ENCODE data around the gene PKD2.

PKD2 gene

DNA sequence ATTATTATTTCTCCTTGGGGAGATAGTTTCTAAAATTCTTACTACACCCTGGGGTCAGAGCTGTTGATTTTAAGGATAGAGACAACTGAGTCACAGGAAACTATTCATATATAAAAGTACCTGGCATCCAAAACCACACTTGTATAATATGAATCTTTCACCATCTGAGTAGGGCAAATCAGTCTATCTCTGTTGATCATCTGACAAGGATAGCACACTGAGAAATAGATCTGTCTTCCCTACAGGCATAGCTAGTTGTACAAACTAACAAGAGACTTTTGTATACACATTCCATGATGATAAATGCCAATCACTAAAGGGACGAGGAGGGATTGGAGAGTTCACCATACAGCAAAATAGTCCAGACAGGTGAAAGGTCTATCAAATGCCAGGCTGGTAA is 30.0 kb downstream of the PKD2 start:
- no peak overlapping the region for H3K9ac ChIP-seq (ENCODE audit: low read length)
- H3K4me1 ChIP-seq (ENCODE audit: low read length) = peaks cover 6% of the 10 kb centered on the region
- H3K27me3 ChIP-seq (ENCODE audit: low read depth, low read length) = no peaks in the 10 kb centered on the region
- no peak overlapping the region for H3K4me3 ChIP-seq (ENCODE audit: low read length)
- H3K79me2 ChIP-seq (ENCODE audit: low read length) = no peaks in the 10 kb centered on the region
- no peak for TF ChIP-seq EZH2phosphoT487 (IDR thresholded peaks at IDR 0.05; ENCODE audit: low read depth)
- TF ChIP-seq, protein P1, sequence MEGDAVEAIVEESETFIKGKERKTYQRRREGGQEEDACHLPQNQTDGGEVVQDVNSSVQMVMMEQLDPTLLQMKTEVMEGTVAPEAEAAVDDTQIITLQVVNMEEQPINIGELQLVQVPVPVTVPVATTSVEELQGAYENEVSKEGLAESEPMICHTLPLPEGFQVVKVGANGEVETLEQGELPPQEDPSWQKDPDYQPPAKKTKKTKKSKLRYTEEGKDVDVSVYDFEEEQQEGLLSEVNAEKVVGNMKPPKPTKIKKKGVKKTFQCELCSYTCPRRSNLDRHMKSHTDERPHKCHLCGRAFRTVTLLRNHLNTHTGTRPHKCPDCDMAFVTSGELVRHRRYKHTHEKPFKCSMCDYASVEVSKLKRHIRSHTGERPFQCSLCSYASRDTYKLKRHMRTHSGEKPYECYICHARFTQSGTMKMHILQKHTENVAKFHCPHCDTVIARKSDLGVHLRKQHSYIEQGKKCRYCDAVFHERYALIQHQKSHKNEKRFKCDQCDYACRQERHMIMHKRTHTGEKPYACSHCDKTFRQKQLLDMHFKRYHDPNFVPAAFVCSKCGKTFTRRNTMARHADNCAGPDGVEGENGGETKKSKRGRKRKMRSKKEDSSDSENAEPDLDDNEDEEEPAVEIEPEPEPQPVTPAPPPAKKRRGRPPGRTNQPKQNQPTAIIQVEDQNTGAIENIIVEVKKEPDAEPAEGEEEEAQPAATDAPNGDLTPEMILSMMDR (IDR thresholded peaks at IDR 0.05; ENCODE audit: low read depth, low read length) = no peak
- H3K9me3 ChIP-seq (ENCODE audit: insufficient read depth, low read length) = no peaks in the 10 kb centered on the region
- peaks cover 48% of the 10 kb centered on the region for H3K36me3 ChIP-seq (replicated peaks; ENCODE audit: low read depth, low read length)
- no peak overlapping the region for H2AFZ ChIP-seq (ENCODE audit: low read depth, low read length)
- no peak overlapping the region for H3K27ac ChIP-seq (ENCODE audit: low read length)
- H4K20me1 ChIP-seq (ENCODE audit: insufficient read depth, low read length) = no peaks in the 10 kb centered on the region; the same call in 1 of the 2 replicates
- no peak overlapping the region for H3K4me2 ChIP-seq (ENCODE audit: low read length)

DNA sequence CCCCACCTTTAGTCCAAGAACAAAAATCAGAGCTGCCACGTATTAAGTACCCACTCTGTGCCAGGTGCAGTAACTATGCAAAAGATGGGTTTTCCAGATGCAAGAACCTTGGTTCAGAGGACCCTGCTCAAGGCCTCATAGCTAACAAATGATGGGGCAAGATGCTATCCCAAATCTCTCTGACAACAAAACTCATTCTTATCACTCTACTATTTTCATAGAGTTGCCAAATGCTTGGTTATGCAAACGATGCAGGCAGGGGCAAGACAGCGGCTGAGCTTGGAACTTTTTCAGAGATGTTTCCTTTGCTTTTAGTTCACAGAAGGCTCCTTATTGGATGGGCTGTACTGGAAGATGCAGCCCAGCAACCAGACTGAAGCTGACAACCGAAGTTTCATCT is 30.5 kb downstream of the PKD2 start:
- H3K27me3 ChIP-seq (ENCODE audit: low read depth, low read length) = no peaks in the 10 kb centered on the region
- no peak overlapping the region for H3K4me3 ChIP-seq (ENCODE audit: low read length)
- TF ChIP-seq EZH2phosphoT487 (IDR thresholded peaks at IDR 0.05; ENCODE audit: low read depth) = no peak
- TF ChIP-seq, protein P1 (IDR thresholded peaks at IDR 0.05; ENCODE audit: low read depth, low read length) = no peak
- H3K79me2 ChIP-seq (ENCODE audit: low read length) = no peaks in the 10 kb centered on the region
- no peak overlapping the region for H3K27ac ChIP-seq (ENCODE audit: low read length)
- no peak overlapping the region for H3K9ac ChIP-seq (ENCODE audit: low read length)
- peaks cover 48% of the 10 kb centered on the region for H3K36me3 ChIP-seq (replicated peaks; ENCODE audit: low read depth, low read length)
- H3K9me3 ChIP-seq (ENCODE audit: insufficient read depth, low read length) = no peaks in the 10 kb centered on the region
- no peaks in the 10 kb centered on the region; the same call in 1 of the 2 replicates for H4K20me1 ChIP-seq (ENCODE audit: insufficient read depth, low read length)
- no peak overlapping the region for H3K4me2 ChIP-seq (ENCODE audit: low read length)
- peaks cover 6% of the 10 kb centered on the region for H3K4me1 ChIP-seq (ENCODE audit: low read length)
- H2AFZ ChIP-seq (ENCODE audit: low read depth, low read length) = no peak overlapping the region

GRCh38 chr4:88040707-88041106 is 33.3 kb downstream of the PKD2 start:
- Histone ChIP-seq H3K4me1 (ENCODE audit: low read length) (no peaks in the 10 kb centered on the region), H3K27ac (ENCODE audit: low read length) (no peak overlapping the region), H3K4me3 (ENCODE audit: low read length) (no peak overlapping the region), H3K36me3 (replicated peaks; ENCODE audit: low read depth, low read length) (peaks cover 57% of the 10 kb centered on the region), H3K9me3 (ENCODE audit: insufficient read depth, low read length) (no peaks in the 10 kb centered on the region), H3K27me3 (ENCODE audit: low read depth, low read length) (no peaks in the 10 kb centered on the region), H3K79me2 (ENCODE audit: low read length) (no peaks in the 10 kb centered on the region), H3K4me2 (ENCODE audit: low read length) (no peak overlapping the region), H2AFZ (ENCODE audit: low read depth, low read length) (no peak overlapping the region), H4K20me1 (ENCODE audit: insufficient read depth, low read length) (no peaks in the 10 kb centered on the region; the same call in 1 of the 2 replicates), H3K9ac (ENCODE audit: low read length) (no peak overlapping the region)
- no peak for TF ChIP-seq EZH2phosphoT487 (IDR thresholded peaks at IDR 0.05; ENCODE audit: low read depth)
- TF ChIP-seq, protein P1 (IDR thresholded peaks at IDR 0.05; ENCODE audit: low read depth, low read length) = no peak

DNA sequence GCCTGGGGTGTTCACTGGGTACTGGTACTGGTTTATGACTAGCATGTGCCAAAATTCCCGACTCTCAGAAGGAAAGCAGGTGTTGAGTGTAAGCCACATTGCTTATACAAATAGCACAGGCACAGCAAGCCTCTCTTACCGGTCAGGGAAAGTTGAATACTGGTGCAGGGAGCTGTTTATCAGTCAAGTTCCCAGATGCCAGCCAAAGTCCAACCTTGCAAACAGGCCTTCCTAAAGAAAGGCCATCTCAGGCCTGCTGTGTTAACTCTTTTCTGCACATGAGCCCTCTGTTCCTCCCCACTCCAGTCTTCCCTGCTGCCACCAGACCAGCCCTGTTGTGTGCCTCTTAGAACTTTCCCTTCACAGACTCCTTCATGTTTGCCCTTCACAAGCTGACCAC is 34.2 kb downstream of the PKD2 start:
- Histone ChIP-seq H3K4me3 (ENCODE audit: low read length) (no peak overlapping the region), H3K27ac (ENCODE audit: low read length) (no peak overlapping the region), H2AFZ (ENCODE audit: low read depth, low read length) (no peak overlapping the region), H3K9ac (ENCODE audit: low read length) (no peak overlapping the region), H4K20me1 (ENCODE audit: insufficient read depth, low read length) (no peaks in the 10 kb centered on the region), H3K9me3 (ENCODE audit: insufficient read depth, low read length) (no peaks in the 10 kb centered on the region), H3K79me2 (ENCODE audit: low read length) (no peaks in the 10 kb centered on the region), H3K36me3 (replicated peaks; ENCODE audit: low read depth, low read length) (peaks cover 53% of the 10 kb centered on the region), H3K27me3 (ENCODE audit: low read depth, low read length) (no peaks in the 10 kb centered on the region), H3K4me1 (ENCODE audit: low read length) (no peaks in the 10 kb centered on the region), H3K4me2 (ENCODE audit: low read length) (no peak overlapping the region)
- no peak for TF ChIP-seq EZH2phosphoT487 (IDR thresholded peaks at IDR 0.05; ENCODE audit: low read depth)
- TF ChIP-seq, protein P1 (IDR thresholded peaks at IDR 0.05; ENCODE audit: low read depth, low read length) = no peak

Data from OCI-LY3 (cell line).